ENCODE measurements around the gene SLC28A1. TPM values are rescaled to one million over a fixed set of nuclear protein-coding genes. Genes with fewer than 3 reads are reported as not detected.
A peak's percentile ranks its signal among the peaks of the same experiment; 100 is the strongest.
"Not testable (repeated sequence)": the region's sequence is repeated elsewhere in the genome, so short reads cannot be mapped to it uniquely, and the experiment has no call there.

The SLC28A1 gene
- total RNA-seq, 1 donor from 2014 or later: not detected

DNA sequence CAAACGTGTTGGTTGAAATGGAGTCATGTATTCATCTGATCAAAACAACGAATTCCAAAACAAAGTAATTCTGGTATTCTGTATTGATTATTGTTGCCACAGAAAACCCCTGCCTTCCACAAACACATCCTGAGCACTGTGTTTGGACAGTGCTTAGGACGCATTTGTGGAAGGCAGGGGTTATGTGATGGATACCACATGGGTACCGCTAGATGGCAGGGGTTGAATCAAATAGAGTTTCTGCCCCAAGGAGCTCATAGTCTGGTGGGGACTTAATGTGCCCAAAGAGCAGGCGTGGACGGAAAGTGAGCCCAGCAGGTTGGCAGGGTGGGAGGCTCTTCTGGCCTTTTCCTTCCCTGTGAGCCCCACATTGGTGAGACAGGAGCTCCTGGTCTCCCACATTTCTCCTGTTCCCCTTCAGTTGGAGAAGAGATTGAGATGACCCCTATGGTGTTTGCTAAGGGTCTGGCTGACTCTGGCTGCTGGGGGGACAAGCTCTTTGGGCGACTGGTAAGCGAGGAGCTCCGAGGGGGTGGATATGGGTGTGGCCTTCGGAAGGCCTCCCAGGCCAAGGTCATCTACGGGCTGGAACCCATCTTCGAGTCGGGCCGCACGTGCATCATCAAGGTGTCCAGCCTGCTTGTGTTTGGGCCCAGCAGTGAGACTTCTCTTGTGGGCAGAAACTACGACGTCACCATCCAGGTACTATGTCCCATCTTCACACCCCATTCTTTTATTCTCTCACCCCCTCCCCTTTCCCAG, 22.1 kb upstream of the SLC28A1 start:
- ATAC-seq: no peak

DNA sequence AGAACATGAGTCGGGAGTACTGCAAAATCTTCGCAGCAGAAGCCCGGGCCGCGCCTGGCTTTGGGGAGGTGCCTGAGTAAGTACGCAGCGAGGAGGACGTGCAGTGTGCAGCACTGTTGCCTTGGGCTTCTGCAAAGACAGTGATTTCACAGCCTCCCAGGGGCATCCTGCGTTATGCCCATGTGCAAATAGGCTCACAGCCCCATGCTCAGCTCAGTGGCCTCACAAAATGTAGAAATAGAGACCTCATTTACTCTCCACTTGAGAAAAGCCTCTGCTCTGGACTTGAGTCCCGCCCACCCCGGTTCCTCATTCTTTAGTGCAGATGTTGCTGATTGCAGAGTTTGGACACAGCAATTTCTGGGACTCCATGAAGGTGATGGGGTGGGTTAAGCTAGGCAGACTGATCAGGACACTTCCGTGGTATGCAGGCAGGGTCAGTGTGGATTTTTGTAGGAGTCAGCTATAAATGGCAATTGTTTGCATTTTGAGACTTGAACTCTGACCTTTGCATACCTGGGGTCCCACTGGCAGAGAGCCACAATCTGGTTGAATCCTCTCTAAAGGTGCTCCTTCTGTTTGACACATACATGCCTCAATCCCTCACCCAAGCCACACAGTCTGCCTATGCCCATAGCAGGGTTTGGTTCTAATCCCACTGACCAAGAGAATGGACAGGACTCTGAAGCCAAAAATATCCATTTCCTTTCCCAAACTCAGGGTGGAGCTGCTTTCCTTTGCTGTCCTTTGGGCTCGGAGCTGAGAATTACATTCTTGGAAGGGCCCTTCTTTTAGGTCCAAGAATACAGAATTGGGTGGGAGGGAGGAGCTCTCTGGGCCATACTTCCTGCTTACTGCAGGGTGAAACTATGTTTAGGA, 20.7 kb upstream of the SLC28A1 start:
- ATAC-seq: no peak

DNA sequence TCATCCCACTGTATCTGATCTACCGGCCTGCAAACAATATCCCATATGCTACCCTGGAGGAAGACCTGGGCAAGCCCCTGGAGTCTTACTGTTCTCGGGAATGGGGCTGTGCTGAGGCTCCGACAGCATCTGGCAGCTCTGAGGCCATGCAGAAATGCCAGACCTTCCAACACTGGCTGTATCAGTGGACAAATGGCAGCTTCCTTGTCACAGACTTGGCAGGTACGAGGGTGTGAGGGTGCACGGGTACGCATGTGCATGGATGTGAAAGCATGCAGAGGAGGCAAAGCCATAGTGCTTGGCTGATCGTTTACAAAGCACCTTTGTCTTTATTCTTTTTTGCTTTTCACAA, 20.0 kb upstream of the SLC28A1 start:
- ATAC-seq: no peak

DNA sequence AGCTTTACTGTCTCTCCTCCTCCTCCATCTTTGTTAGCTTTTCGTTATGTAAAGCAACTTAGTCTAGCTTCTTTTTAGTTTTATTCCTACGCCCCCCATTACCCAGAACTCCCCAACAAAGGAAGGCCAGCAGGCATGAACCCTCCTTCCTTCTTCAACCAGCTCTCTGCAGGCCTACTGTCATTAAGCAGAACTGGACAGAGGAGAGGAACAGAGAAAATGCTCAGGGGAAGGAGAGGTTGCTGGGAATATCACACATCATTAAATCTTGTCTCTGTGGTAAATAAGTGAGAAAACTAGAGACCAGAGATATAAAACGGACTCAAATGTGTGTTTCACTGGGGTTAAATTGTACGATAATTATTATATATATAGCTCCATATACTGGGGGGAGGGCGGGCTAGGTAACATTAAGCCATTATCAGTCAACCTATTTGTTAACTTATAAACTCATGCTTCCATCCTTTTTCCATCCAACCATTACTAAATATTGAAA, 19.3 kb upstream of the SLC28A1 start:
- ATAC-seq: no peak

DNA sequence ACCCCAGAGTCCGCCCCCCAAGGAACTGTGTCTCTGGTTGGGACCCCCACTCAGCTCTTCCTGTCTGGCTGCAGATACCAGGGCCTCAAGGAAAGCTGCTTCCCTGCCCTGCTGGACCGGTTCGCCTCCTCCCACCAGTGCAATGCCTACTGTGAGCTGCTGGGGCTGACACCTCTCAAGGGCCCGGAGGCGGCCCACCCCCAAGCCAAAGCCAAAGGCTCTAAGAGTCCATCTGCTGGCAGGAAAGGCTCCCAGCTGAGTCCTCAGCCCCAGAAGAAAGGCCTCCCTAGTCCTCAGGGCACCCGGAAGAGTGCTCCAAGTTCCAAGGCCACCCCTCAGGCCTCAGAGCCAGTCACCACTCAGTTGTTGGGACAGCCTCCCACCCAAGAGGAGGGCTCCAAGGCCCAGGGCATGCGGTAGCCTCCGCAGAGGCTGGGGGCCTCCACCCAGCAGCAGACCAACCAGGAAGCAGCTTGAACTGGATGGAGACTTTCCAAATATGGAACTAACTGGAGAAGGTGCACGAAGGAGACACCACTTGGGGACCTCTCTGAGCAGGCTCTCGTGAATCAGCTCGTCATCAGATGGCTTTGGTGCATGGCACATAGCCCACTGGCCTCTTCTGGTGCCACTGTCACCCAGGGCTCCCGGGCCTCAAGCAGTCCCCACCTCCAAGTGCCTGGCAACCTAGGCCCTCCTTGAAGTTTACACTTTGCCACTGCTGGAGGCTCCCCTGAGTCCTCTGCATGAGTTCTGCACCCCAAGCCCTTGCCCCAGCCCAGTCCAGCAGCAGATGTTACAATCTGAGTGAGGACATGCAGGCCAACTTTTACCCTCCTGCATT, 16.2 kb upstream of the SLC28A1 start:
- no peak for ATAC-seq

DNA sequence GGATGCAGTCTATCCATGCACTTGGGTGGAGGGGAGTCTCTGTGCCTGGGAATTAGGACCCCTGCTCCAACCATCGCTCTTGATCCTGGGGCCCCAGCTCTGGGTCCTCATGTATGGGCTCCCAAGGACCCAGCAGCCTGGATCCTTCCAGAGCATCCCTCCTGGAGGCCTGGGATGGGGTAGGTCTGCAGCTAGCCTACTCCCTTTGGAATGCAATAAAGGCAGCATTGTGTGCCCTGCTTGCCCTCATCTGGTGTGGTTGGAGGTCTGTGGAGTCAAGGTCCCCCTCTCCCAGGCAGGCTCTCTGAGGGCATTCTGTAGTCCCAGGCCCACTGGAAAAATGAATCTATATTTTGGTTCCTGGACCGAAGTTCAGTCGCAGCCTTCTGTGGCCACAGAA, 15.0 kb upstream of the SLC28A1 start:
- no peak for ATAC-seq

DNA sequence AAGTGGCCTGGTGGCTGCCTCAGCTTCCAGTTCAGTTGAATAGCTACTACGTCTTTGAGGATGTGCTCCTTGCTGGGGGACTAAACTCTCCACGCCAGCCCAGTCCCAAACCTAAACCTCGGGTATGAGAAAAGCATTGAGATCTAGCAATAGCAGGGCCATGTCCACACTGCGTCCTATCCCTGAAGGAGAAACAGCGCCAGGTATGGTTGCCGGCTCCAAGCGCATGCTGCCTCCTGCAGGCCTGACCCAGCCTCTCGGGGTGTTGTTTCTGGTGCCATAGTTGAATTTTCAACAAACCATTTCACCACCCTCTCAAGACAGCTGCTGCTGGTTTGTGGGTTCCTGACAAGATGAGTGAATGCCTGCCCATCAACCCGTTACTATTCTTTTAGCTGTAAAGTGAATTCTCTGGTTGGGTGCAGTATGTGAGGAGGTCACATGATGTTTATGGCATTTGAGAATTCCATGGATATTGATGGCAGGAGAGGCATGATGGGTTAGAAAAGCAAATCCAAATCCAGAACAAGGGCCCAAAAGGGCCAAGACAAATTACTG, 13.0 kb upstream of the SLC28A1 start:
- no peak for ATAC-seq

DNA sequence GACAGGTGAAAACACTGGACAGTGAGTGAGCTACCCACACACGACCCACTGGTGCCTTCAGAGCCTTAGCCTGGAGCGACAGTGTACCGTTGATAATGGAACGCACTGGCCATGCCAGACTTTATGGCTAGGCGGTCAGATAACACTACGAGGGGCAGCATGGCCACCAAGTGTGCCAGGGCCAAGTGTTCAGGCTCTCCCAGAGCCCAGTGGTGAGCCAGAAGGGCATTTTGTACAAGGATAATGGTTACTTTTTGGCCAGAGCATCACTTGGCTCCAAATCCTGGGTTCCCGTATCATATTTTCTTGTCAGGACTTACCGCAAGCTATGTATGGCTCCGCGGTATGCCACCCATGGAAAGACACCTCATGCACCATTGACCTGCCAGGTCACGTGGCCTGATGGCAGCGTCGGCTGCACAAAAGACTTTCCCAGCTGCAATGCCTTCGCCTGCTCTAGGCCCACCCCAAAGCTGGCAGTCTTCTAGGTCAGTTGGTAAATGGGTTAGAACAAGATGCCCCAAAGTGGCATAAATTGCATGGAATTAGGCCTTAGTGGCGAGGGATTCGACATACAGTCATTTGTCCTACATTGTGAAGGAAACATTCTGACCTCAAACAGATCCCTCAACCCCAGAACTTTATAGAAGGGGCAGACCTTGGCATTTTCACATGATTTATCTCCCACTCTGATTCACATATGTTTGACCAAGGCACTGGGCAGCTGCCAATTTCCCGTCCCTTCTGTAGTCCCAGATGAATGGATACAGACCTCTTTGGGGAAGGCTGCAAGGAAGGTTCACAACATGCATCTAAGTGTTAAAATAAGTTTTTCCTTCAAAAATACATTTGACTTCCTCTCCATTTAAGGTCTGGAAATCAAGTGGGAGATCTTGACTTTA, 12.2 kb upstream of the SLC28A1 start:
- ATAC-seq: no peak

DNA sequence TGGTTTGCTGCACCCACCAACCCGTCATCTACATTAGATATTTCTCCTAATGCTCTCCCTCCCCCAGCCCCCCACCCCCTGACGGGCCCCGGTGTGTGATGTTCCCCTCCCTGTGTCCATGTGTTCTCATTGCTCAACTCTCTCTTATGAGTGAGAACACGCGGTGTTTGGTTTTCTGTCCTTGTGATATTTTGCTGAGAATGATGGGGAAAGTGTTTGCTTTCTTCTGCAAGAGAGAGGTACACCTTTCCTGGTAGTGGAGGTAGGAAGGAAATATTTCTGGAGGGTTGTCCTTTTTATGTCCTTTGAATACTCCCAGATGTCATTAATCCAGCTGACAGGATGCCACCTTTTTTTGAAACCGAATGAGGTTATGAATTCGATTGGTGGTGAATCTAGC, 10.5 kb upstream of the SLC28A1 start:
- ATAC-seq: no peak

DNA sequence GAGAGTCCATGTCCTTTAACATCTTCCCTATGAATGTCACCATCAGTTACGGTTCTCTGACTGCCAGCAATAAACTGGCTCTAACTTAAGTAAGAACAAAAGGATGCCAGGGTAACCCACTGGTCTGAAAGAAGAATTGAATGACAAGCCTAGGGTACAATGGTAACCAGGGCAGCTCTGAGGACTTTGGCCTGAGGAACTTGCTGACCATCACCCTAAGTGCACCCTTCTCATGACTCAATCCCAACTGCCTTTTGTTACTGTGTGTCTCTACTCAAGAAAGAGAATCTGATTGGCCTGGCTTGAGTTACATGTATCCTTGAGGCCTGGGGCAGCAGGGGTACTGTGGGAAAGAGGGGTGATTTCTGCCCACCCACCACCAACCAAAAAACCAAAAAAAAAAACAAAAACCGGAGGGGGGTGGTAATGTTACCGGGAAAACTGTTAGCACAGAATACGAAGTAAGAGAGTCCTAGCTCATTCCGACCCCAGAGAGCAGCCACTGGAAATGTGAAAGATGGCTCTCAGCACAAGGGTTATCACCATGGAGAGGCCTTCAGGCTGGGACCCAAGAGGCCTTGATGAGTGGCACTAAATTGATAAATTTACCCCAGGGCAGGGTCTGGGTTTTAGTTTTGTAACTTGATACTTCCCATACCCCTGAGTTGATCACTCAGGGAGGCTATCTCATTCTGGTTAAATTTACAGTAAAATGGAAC, 9.3 kb upstream of the SLC28A1 start:
- no peak for ATAC-seq

DNA sequence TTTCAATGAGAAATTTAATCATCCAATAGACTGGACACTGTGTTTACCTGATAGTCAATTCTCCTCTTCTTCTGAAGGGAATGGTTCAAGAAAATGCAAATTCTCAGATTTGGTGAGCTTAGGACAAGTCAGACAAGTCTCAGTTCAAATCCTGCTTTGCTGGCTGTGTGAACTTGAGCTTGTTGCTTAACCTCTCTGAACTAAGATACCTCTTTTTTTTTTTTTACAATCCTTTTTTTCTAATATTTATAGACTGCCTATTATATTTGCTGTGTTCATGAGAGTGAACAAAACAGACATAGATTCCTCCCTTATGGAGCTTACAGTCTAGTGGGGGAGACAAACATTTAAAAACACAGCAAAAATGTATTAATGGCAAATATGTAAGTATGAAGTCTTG, 8.2 kb upstream of the SLC28A1 start:
- ATAC-seq: no peak

DNA sequence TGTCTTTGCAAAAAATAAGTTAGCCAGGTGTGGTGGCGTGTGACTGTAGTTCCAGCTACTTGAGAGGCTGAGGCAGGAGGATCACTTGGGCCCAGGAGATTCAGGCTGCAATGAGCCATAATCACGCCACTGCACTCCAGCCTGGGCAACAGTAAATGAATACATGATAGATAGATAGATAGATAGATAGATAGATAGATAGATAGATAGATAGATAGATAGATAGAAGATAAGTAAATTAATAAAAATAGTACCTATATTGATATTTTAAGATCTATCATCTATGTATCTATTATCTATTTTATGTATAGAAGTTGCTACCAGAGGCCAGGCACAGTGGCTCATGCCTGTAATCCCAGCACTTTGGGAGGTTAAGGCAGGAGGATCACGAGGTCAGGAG, 6.8 kb upstream of the SLC28A1 start:
- ATAC-seq: not testable (repeated sequence)

DNA sequence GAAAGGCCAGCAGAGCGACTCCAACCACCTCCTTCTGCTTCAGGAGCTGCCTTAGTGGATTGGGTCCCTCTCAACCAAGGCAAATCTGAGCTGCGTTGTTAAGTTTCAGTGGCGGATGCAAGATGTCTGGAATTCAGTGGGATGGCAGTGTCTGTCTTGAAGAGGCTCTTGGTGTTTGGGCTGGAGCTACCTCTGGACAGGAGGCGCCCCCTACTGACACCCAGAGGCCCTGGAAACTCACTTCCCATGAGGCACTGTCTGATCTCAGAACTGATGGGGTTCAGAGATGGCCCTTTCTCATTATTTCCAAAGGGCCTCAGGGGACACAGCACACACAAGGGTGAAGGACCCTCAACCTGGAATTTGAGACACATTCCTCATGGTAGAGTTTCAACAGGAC, 6.0 kb upstream of the SLC28A1 start:
- peak; percentile 78 for ATAC-seq

DNA sequence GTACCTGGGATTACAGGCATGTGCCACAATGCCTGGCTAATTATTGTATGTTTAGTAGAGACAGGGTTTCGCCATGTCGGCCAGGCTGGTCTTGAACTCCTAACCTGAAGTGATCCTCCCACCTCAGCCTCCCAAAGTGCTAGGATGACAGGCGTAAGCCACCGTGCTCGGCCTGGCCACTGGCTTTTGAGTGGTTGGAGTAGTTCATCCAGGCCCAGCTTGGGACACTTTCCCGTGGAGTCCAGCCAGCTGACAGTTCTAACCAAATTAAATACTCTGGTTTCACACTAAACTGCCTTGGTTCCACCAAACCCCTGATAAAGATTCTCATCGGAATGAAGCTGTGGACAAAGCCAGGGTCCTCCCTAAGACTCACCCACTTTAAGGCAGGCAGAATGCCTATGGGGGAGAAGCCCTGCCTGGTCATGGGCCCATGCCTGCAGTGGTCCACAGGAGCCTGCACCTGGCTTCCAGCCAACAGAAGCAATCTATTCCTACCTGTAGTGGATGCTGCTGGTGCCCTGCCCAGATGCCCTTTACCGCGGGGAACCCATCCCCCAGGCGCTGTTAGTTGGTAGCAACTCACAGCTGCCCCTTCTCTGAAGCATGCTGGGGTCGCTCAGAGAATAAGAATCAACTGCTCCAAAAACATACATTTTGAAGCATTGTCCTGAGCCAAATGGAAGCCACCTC, 5.2 kb upstream of the SLC28A1 start:
- ATAC-seq: no peak

DNA sequence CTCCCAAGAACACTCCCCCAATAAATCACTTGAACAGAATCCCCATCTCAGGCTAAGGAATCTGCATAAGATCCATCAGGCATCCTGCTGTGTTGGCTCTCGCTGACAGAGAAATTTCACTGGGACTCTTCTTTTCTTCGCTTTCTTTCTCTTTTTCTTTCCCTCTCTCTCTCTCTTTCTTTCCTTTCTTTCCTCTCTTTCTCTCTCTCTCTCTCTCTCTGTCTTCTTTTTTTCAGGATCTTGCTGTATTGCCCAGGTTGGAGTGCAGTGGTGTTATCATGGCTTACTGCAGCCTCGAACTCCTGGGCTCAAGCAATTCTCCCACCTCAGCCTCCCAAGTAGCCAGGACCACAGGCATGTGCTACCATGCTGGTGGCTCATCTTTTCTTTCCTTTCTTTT, 4.5 kb upstream of the SLC28A1 start:
- no peak for ATAC-seq

DNA sequence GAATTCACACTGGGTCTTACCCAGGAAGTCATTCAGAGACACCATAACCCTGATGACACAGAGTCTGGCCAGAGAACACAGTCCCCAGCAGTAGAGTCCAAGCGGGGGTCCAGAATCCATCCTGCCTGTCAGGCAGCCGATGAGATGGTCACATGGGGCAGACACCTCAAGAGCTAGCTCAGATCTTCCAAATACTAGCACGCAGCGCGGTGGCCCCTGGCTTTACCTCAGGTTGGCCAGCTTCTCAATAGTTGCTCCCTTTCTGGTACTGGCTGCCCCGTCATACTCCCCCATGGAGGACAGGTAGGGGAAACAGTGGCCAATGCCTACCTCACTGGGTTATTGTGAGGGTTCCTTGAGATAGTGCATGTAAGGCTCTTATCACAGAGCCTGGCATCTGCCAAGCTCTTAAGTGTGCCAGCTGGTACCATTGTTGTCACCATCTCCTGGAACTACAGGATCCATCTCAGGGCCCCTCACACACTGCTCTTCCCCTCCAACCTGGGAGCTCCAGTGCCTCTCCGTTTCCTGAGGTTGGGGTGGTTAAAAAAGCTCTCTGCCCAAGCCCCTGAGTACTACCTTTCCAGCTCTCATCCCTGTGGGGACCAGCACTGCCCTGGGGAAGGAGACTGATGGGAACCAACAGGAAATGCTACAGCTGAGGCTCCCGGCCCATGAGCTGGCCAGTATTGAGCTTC, 3.5 kb upstream of the SLC28A1 start:
- no peak for ATAC-seq

DNA sequence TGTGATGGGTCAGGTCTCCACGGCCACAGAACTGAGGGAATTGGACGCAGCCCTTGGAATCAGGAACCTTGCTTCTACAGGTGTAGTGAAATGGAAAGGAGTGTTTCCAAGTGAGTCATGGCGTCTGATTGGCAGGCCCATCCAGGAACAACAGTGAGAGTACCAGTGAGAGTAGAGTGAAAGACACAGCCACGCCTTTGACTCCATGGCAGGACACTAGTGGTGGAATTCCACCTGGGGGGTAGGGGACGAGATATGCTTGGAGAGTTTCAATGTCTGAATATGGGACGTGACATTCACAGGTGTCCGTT, 3.0 kb upstream of the SLC28A1 start:
- peak; percentile 56 for ATAC-seq

DNA sequence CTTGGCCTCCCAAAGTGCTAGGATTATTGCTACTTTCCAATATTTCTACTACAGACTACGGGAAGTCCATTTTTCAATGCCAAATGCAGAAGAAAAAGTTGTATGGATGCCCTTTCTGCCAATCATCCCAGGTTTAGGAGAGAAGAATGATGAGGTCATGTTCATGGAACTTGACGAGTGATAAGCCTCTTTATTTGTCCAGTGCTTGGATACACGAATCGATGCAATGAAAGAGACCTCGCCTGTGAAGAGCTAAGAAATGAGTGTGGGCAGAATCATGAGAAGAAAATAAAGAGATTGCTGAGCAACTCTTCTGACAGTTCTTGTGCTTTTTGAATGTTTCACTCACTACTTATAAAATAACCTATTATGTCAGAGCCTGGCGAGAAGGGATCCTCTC, 996 bp upstream of the SLC28A1 start:
- no peak for ATAC-seq

DNA sequence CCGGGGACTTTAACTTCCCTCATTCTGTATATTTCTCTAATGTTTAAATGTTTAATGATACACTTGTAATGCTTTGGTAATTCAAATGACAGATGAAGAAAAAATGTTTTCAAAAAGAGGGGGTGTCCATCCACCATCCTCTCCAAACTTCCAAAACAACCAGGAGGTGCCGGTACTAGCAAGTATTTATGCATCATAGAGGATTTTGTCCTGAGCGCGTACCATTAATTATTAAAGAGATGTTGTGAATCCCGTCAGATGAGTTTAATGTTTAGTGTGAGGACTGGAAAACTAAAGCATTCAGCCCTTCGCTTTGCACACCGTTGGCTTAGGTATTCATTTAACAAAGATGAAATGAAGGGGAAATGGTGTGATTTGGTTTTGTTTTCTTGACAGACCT, 1.3 kb downstream of the SLC28A1 start:
- no peak for ATAC-seq
